B cell (primary cell): ENCODE measurements around the gene PIM3. TPM values are rescaled to one million over a fixed set of nuclear protein-coding genes. Genes with fewer than 3 reads are reported as not detected.

Experiments
- ATAC-seq: fragments of 200-7000 bp; cut with Tn5 transposase; one replicate; pipeline ENCODE4 v1.10.0; 2021; ENCODE audit warnings: low read depth, mild to moderate bottlenecking, moderate number of reproducible peaks, moderate library complexity
- CTCF ChIA-PET: fragments of 350-600 bp; sonication (Branson Sonifier 250); formaldehyde crosslinking; loops from one replicate; lab custom pipeline; 2021; ENCODE audit warnings: antibody characterized with exemption, inconsistent platforms; lab: Charles Lee
- POLR2A ChIA-PET: fragments of 350-600 bp; sonication (Branson Sonifier 250); formaldehyde crosslinking; loops from one replicate; lab custom pipeline; 2021; ENCODE audit warnings: antibody characterized with exemption; lab: Charles Lee
- DNase-seq: peaks from one replicate; pipeline ENCODE4 v3.0.0; 2013
- H2AFZ ChIP-seq: 2 replicates; pipeline ENCODE4 v1.6.1; 2012; ENCODE audit warnings: mild to moderate bottlenecking, low read depth, low read length; ENCODE audit not compliant: insufficient read depth, poor library complexity, severe bottlenecking
- H3K27ac ChIP-seq, 2 donors: 1 replicate in 1 of 2; 2 replicates in 1 of 2; pipeline ENCODE4 v1.5.1; 2012 to 2013; ENCODE audit warnings: low read length in 2 of 2, mild to moderate bottlenecking in 2 of 2, moderate library complexity in 1 of 2
- H3K27me3 ChIP-seq, 4 experiments: fragments of 200-600 bp in 1 of 4; sonication (generic) in 1 of 4; replicated peaks in 1 of 4; 1 replicate in 2 of 4; 2 replicates in 2 of 4; pipeline versions ENCODE4 v1.6.1 to v1.7.0; 2013 to 2016; ENCODE audit warnings: low read length in 3 of 4, mild to moderate bottlenecking in 2 of 4, mixed read lengths in 1 of 4, moderate library complexity in 1 of 4; ENCODE audit not compliant: insufficient read depth in 4 of 4, control insufficient read depth in 3 of 4; ENCODE audit errors: control extremely low read depth in 1 of 4
- H3K36me3 ChIP-seq, 2 experiments: replicated peaks in 1 of 2; 1 replicate in 1 of 2; 2 replicates in 1 of 2; pipeline versions ENCODE4 v1.6.1 to v1.7.1; 2013; ENCODE audit warnings: low read length in 1 of 2; ENCODE audit not compliant: insufficient read depth in 2 of 2, control insufficient read depth in 1 of 2; ENCODE audit errors: control extremely low read depth in 1 of 2, extremely low read depth in 1 of 2
- H3K4me1 ChIP-seq, 2 donors: fragments of 200-600 bp in 1 of 2; sonication (generic) in 1 of 2; 1 replicate in 1 of 2; 2 replicates in 1 of 2; pipeline versions ENCODE4 v1.5.1 to v1.6.1; 2013 to 2017; ENCODE audit warnings: low read length in 2 of 2; ENCODE audit not compliant: control insufficient read depth in 2 of 2, insufficient read depth in 2 of 2
- H3K4me2 ChIP-seq: replicated peaks from 2 replicates; pipeline ENCODE3; 2012; ENCODE audit warnings: mild to moderate bottlenecking, low read depth, low read length; ENCODE audit not compliant: poor library complexity, severe bottlenecking
- H3K4me3 ChIP-seq, 5 experiments: fragments of 200-600 bp in 1 of 5; sonication (generic) in 1 of 5; 1 replicate in 3 of 5; 2 replicates in 2 of 5; pipeline versions ENCODE4 v1.5.1 to v1.7.0; 2011 to 2016; ENCODE audit warnings: low read length in 4 of 5, mild to moderate bottlenecking in 4 of 5, low read depth in 2 of 5, control low read depth in 1 of 5, moderate library complexity in 1 of 5; ENCODE audit not compliant: insufficient read depth in 1 of 5; ENCODE audit errors: control extremely low read depth in 1 of 5, extremely low read depth in 1 of 5
- H3K79me2 ChIP-seq: fragments of 200-600 bp; sonication (generic); one replicate; pipeline ENCODE4 v1.6.0; 2016; ENCODE audit warnings: low read length; ENCODE audit not compliant: control insufficient read depth, insufficient read depth
- H3K9ac ChIP-seq: fragments of 200-600 bp; sonication (generic); 2 replicates; pipeline ENCODE4 v1.6.1; 2017; ENCODE audit warnings: mild to moderate bottlenecking, low read length, moderate library complexity
- H3K9me3 ChIP-seq, 3 donors: one replicate each; pipeline versions ENCODE4 v1.6.1 to v1.7.1; 2013; ENCODE audit warnings: low read length in 2 of 3; ENCODE audit not compliant: control insufficient read depth in 2 of 3, insufficient read depth in 1 of 3; ENCODE audit errors: control extremely low read depth in 1 of 3
- H4K20me1 ChIP-seq: 2 replicates; pipeline ENCODE4 v1.6.0; 2012; ENCODE audit warnings: mild to moderate bottlenecking, low read length; ENCODE audit not compliant: insufficient read depth, control insufficient read depth, poor library complexity, severe bottlenecking
- H3K27ac Mint-ChIP-seq: one replicate; pipeline ENCODE4 v1.8.0; 2021; ENCODE audit warnings: mixed read lengths
- H3K27me3 Mint-ChIP-seq: one replicate; pipeline ENCODE4 v1.8.0; 2021; ENCODE audit warnings: mixed read lengths
- H3K4me1 Mint-ChIP-seq: one replicate; pipeline ENCODE4 v1.8.0; 2021; ENCODE audit warnings: mixed read lengths
- H3K4me3 Mint-ChIP-seq: one replicate; pipeline ENCODE4 v1.8.0; 2021; ENCODE audit warnings: mixed read lengths
- H3K9me3 Mint-ChIP-seq: one replicate; pipeline ENCODE4 v1.8.0; 2022; ENCODE audit warnings: mixed read lengths; ENCODE audit not compliant: insufficient read depth
- CTCF ChIP-seq: fragments of 200-600 bp; IDR thresholded peaks from one replicate; pipeline ENCODE4 v1.8.0; 2022; ENCODE audit warnings: antibody characterized with exemption, mild to moderate bottlenecking
- EZH2 ChIP-seq: IDR thresholded peaks from 2 replicates; pipeline ENCODE4 v1.6.1; 2012; ENCODE audit warnings: borderline replicate concordance, low read depth, mild to moderate bottlenecking, moderate library complexity, low read length; ENCODE audit not compliant: insufficient read depth, poor library complexity, severe bottlenecking
- WGBS: methylation state at CpG from one replicate; pipeline ENCODE4 v1.1.5; 2013; ENCODE audit warnings: missing lambda C conversion rate; ENCODE audit not compliant: insufficient coverage; 5-methylcytosine and 5-hydroxymethylcytosine counted together
- intact Hi-C: fragments of 100-400 bp; cut with micrococcal nuclease; formaldehyde crosslinking; loops from one replicate; pipeline ENCODE4 v1.10.0; 2022
- polyA plus RNA-seq: library from polyadenylated mRNA; depleted of rRNA; stranded (reverse); fragments of >200 nt; gene quantifications from 2 replicates; pipeline ENCODE4 v1.2.3, GENCODE V29; 2012
- total RNA-seq, 2 donors: library from RNA; stranded (reverse); fragments of 120-200 nt in 1 of 2; gene quantifications; 1 replicate in 1 of 2; 2 replicates in 1 of 2; pipeline versions ENCODE4 v1.2.3 to v1.2.4, GENCODE V29; 2013 to 2022

Gene PIM3
- total and polyA plus RNA-seq, 2 donors (not counting 1 experiment from before 2014, with no cell fraction given) = 74.6 to 128 TPM

- POLR2A ChIA-PET = no interaction called here
Observed at GRCh38 chr22:49995361-49996118, 35.0 kb downstream of the PIM3 start.

More at GRCh38 chr22:49995361-49996118, 35.0 kb downstream of the PIM3 start:
- H4K20me1 ChIP-seq = no peaks in the 10 kb centered on the region
- no peak overlapping the region for H3K4me2 ChIP-seq
- H3K27me3 ChIP-seq = peaks cover 0 to 16% (median 4%) of the 10 kb centered on the region in 4 experiments
- CTCF ChIA-PET = interaction anchor here (1.0 to 5.6 kb wide), 9 partner anchors 10 to 228 kb away, joined by 3 to 68 read pairs (median 5); no protein-coding TSS in a partner anchor
- Mint-ChIP-seq H3K4me3 (no peak overlapping the region), H3K27me3 (peaks cover 9% of the 10 kb centered on the region), H3K9me3 (peaks cover 5% of the 10 kb centered on the region), H3K27ac (no peak overlapping the region), H3K4me1 (peaks cover 26% of the 10 kb centered on the region)
- H3K36me3 ChIP-seq = no peaks in the 10 kb centered on the region
- intact Hi-C loops = no loop called here
- no peak overlapping the region for H3K27ac ChIP-seq
- no peak overlapping the region for H3K4me3 ChIP-seq
- H3K4me1 ChIP-seq = peaks cover 11 to 30% of the 10 kb centered on the region in 2 donors
- DNase-seq = peak; percentile 16
- H3K9ac ChIP-seq = no peak overlapping the region
- no peak overlapping the region for H2AFZ ChIP-seq
- no peak for ATAC-seq
- no peaks in the 10 kb centered on the region for H3K79me2 ChIP-seq
- peaks cover 1 to 12% (median 9%) of the 10 kb centered on the region in 3 donors for H3K9me3 ChIP-seq
- WGBS = 90% methylated on average over 6 of the region's 10 CpGs
- TF ChIP-seq EZH2 (no peak), CTCF (no peak)
